Measurements from ENCODE around the gene ADISSP.

DNA sequence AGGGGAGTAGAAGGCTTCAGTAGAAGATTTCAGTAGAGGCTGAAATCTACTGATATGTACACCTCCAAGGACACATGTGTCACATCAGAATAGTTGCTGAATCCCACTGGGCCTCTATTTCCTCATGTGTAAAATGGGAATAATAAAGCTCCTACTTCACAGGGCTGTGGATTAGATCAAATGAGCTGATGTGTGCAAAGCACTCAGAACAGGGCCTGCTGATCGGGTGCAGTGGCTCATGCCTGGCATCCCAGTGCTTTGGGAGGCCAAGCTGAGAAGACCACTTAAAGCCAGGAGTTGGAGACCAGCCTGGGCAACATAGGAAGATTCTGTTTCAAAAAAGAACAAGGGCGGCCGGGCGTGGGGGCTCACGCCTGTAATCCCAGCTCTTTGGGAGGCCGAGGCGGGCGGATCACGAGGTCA lies 44.7 kb upstream of the ADISSP start:
- TF ChIP-seq, protein P1, sequence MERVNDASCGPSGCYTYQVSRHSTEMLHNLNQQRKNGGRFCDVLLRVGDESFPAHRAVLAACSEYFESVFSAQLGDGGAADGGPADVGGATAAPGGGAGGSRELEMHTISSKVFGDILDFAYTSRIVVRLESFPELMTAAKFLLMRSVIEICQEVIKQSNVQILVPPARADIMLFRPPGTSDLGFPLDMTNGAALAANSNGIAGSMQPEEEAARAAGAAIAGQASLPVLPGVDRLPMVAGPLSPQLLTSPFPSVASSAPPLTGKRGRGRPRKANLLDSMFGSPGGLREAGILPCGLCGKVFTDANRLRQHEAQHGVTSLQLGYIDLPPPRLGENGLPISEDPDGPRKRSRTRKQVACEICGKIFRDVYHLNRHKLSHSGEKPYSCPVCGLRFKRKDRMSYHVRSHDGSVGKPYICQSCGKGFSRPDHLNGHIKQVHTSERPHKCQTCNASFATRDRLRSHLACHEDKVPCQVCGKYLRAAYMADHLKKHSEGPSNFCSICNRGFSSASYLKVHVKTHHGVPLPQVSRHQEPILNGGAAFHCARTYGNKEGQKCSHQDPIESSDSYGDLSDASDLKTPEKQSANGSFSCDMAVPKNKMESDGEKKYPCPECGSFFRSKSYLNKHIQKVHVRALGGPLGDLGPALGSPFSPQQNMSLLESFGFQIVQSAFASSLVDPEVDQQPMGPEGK (CRISPR knock-in tag; IDR thresholded peaks at IDR 0.05; ENCODE audit: borderline replicate concordance): no peak
- TF ChIP-seq BACH2 (CRISPR knock-in tag; IDR thresholded peaks at IDR 0.05; ENCODE audit: borderline replicate concordance): no peak
- no peak for TF ChIP-seq PPARA (CRISPR knock-in tag; IDR thresholded peaks at IDR 0.05; ENCODE audit: borderline replicate concordance)
- TF ChIP-seq SNAI2 (CRISPR knock-in tag; IDR thresholded peaks at IDR 0.05): no peak
- no peak for TF ChIP-seq TCF4 (CRISPR knock-in tag; IDR thresholded peaks at IDR 0.05; ENCODE audit: borderline replicate concordance)
- TF ChIP-seq ARNTL (CRISPR knock-in tag; IDR thresholded peaks at IDR 0.05; ENCODE audit: borderline replicate concordance, low read depth): no peak
- no peak for TF ChIP-seq ZNF8 (CRISPR knock-in tag; IDR thresholded peaks at IDR 0.05)
- TF ChIP-seq, protein P2, sequence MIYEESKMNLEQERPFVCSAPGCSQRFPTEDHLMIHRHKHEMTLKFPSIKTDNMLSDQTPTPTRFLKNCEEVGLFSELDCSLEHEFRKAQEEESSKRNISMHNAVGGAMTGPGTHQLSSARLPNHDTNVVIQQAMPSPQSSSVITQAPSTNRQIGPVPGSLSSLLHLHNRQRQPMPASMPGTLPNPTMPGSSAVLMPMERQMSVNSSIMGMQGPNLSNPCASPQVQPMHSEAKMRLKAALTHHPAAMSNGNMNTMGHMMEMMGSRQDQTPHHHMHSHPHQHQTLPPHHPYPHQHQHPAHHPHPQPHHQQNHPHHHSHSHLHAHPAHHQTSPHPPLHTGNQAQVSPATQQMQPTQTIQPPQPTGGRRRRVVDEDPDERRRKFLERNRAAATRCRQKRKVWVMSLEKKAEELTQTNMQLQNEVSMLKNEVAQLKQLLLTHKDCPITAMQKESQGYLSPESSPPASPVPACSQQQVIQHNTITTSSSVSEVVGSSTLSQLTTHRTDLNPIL (CRISPR knock-in tag; IDR thresholded peaks at IDR 0.05; ENCODE audit: low read depth): no peak
- TF ChIP-seq OSR1 (CRISPR knock-in tag; IDR thresholded peaks at IDR 0.05): no peak
- TF ChIP-seq ZFP3 (CRISPR knock-in tag; IDR thresholded peaks at IDR 0.05): peak; percentile 89; the same call in 1 of the 2 replicates
- no peak for TF ChIP-seq TOX (CRISPR knock-in tag; IDR thresholded peaks at IDR 0.05; ENCODE audit: borderline replicate concordance)
